Endothelial cell of umbilical vein (primary cell): ENCODE data around the gene GTSE1. TPM values are rescaled to one million over a fixed set of nuclear protein-coding genes. Genes with fewer than 3 reads are reported as not detected.

Source experiments
- BruUV-seq: library from RNA; stranded (reverse); fragments of 400-500 nt; replicated peaks from 2 replicates; lab custom pipeline; 2021; lab: Mats Ljungman, UMichigan
- CTCF ChIA-PET: fragments of 300-600, 350-600 bp; sonication (Branson Sonifier 250); formaldehyde crosslinking; loops from one replicate; lab custom pipeline; 2021; ENCODE audit warnings: antibody characterized with exemption, inconsistent platforms; lab: Charles Lee
- POLR2A ChIA-PET: fragments of 300-600, 350-600 bp; sonication (Branson Sonifier 250); formaldehyde crosslinking; loops from one replicate; lab custom pipeline; 2021; ENCODE audit warnings: antibody characterized with exemption, inconsistent platforms; lab: Charles Lee
- DNase-seq: peaks from one replicate; pipeline ENCODE4 v3.0.0-alpha.2; 2011; ENCODE audit warnings: low read depth, low spot score
- FAIRE-seq: peaks from 2 replicates; lab custom pipeline; 2011; peaks lifted over from hg19 to GRCh38; lab: Jason Lieb, UNC
- H2AFZ ChIP-seq: 2 replicates; pipeline ENCODE4 v1.6.0; 2012; ENCODE audit warnings: low read depth, low read length, control low read depth, inconsistent platforms
- H3K27ac ChIP-seq: 2 replicates; pipeline ENCODE4 v1.5.1; 2011; ENCODE audit warnings: low read depth, mild to moderate bottlenecking, control low read depth, low read length, moderate library complexity; ENCODE audit not compliant: insufficient read depth
- H3K27me3 ChIP-seq, 2 experiments: 2 replicates each; pipeline versions ENCODE4 v1.6.0 to v1.6.1; 2011; ENCODE audit warnings: low read length in 2 of 2, mixed read lengths in 1 of 2; ENCODE audit not compliant: control insufficient read depth in 2 of 2, insufficient read depth in 2 of 2
- H3K36me3 ChIP-seq, 2 experiments: 2 replicates in 1 of 2; 3 replicates in 1 of 2; pipeline ENCODE4 v1.5.1; 2011; ENCODE audit warnings: low read length in 2 of 2, mild to moderate bottlenecking in 1 of 2, moderate library complexity in 1 of 2; ENCODE audit not compliant: control insufficient read depth in 2 of 2, insufficient read depth in 2 of 2; ENCODE audit errors: extremely low read depth in 1 of 2
- H3K4me1 ChIP-seq: 3 replicates; pipeline ENCODE4 v1.5.1; 2011; ENCODE audit warnings: mild to moderate bottlenecking, low read length; ENCODE audit not compliant: control insufficient read depth, insufficient read depth; ENCODE audit errors: extremely low read depth
- H3K4me2 ChIP-seq: 2 replicates; pipeline ENCODE4 v1.6.1; 2011; ENCODE audit warnings: low read length, control low read depth, mixed read lengths; ENCODE audit not compliant: insufficient read depth
- H3K4me3 ChIP-seq, 3 experiments: fragments of 200-600 bp in 1 of 3; sonication (generic), shearing (Covaris generic) in 1 of 3; replicated peaks in 1 of 3; 2 replicates each; pipeline ENCODE4 v1.5.1; 2011 to 2016; ENCODE audit warnings: control low read depth in 3 of 3, low read length in 3 of 3, mild to moderate bottlenecking in 2 of 3, inconsistent platforms in 1 of 3, low read depth in 1 of 3, moderate library complexity in 1 of 3; ENCODE audit not compliant: insufficient read depth in 1 of 3
- H3K79me2 ChIP-seq: 2 replicates; pipeline ENCODE4 v1.6.0; 2012; ENCODE audit warnings: low read length, inconsistent platforms; ENCODE audit not compliant: control insufficient read depth, insufficient read depth
- H3K9ac ChIP-seq: replicated peaks from 2 replicates; pipeline ENCODE3; 2011; ENCODE audit warnings: low read length, control low read depth; ENCODE audit not compliant: insufficient read depth; ENCODE audit errors: extremely low read depth
- H3K9me1 ChIP-seq: replicated peaks from 3 replicates; pipeline ENCODE4 v1.6.0; 2011; ENCODE audit warnings: mild to moderate bottlenecking, low read length; ENCODE audit not compliant: control insufficient read depth, insufficient read depth; ENCODE audit errors: extremely low read depth
- H3K9me3 ChIP-seq: replicated peaks from 2 replicates; pipeline ENCODE4 v1.5.1; 2012; ENCODE audit warnings: low read length, inconsistent platforms; ENCODE audit not compliant: control insufficient read depth, insufficient read depth
- H4K20me1 ChIP-seq: replicated peaks from 2 replicates; pipeline ENCODE3; 2011; ENCODE audit warnings: mild to moderate bottlenecking, low read length; ENCODE audit not compliant: control insufficient read depth, insufficient read depth; ENCODE audit errors: extremely low read depth
- EZH2 ChIP-seq: IDR thresholded peaks from 2 replicates; pipeline ENCODE4 v1.6.1; 2012; ENCODE audit warnings: borderline replicate concordance, low read depth, mild to moderate bottlenecking, moderate library complexity, low read length, inconsistent platforms; ENCODE audit not compliant: severe bottlenecking
- FOS ChIP-seq: IDR thresholded peaks from 2 replicates; pipeline ENCODE4 v1.6.1; 2011; ENCODE audit warnings: mild to moderate bottlenecking, low read length, moderate library complexity, borderline replicate concordance; ENCODE audit not compliant: insufficient read depth
- GATA2 ChIP-seq: IDR thresholded peaks from 2 replicates; pipeline ENCODE4 v1.7.0; 2011; ENCODE audit warnings: low read depth, mild to moderate bottlenecking, moderate library complexity, mixed read lengths, low read length; ENCODE audit not compliant: insufficient read length, insufficient read depth
- JUN ChIP-seq: IDR thresholded peaks from 2 replicates; pipeline ENCODE4 v1.6.1; 2011; ENCODE audit warnings: borderline replicate concordance, low read depth; ENCODE audit not compliant: insufficient read length, insufficient read depth
- MYC ChIP-seq: IDR thresholded peaks from one replicate; pipeline ENCODE4 v1.6.1; 2011; ENCODE audit warnings: mild to moderate bottlenecking, low read depth, low read length
- POLR2A ChIP-seq: IDR thresholded peaks from 2 replicates; pipeline ENCODE4 v1.6.1; 2012; ENCODE audit warnings: low read depth, mild to moderate bottlenecking, control low read depth, low read length
- POLR2AphosphoS5 ChIP-seq: IDR thresholded peaks from 2 replicates; pipeline ENCODE4 v1.6.1; 2012; ENCODE audit warnings: low read depth, mild to moderate bottlenecking, control low read depth, low read length, moderate library complexity; ENCODE audit not compliant: insufficient read depth
- dilution Hi-C: fragments of 300-500 bp; cut with MboI; formaldehyde crosslinking; loops from one replicate; pipeline ENCODE4 v1.15.0; 2019; ENCODE audit warnings: low sequenced_read_pairs; ENCODE audit not compliant: extremely low pct_ligation_motif_present
- intact Hi-C: fragments of 100-400 bp; cut with micrococcal nuclease; formaldehyde crosslinking; loops from one replicate; pipeline ENCODE4 v1.10.0; 2022
- polyA plus RNA-seq, 4 experiments: library from polyadenylated mRNA; depleted of rRNA in 3 of 4; stranded (reverse) in 3 of 4; unstranded in 1 of 4; fragments of >200 nt; gene quantifications; 2 replicates each; pipeline versions ENCODE4 v1.2.1 to v1.2.3, GENCODE V29; 2011 to 2012; ENCODE audit warnings: missing spikeins in 1 of 4
- total RNA-seq: library from RNA; stranded (reverse); gene quantifications from 2 replicates; pipeline ENCODE4 v1.2.3, GENCODE V29; 2021
- TF ChIP-seq, protein P1 (sequence below): IDR thresholded peaks from 2 replicates; pipeline ENCODE4 v1.6.1; 2011; ENCODE audit not compliant: insufficient read depth, insufficient read length
- TF ChIP-seq, protein P2 (sequence below), 2 donors: IDR thresholded peaks; 1 replicate in 1 of 2; 2 replicates in 1 of 2; pipeline ENCODE4 v1.5.1; 2011; ENCODE audit warnings: low read length in 2 of 2, mild to moderate bottlenecking in 2 of 2, moderate library complexity in 2 of 2, control low read depth in 1 of 2, inconsistent platforms in 1 of 2, low read depth in 1 of 2; ENCODE audit not compliant: insufficient read depth in 1 of 2; ENCODE audit errors: extremely low read depth in 1 of 2

GTSE1 gene
- total and polyA plus RNA-seq, 2 donors (not counting 3 experiments of a cell fraction or from before 2014, with no cell fraction given) = 25.9 to 57.2 TPM

DNA sequence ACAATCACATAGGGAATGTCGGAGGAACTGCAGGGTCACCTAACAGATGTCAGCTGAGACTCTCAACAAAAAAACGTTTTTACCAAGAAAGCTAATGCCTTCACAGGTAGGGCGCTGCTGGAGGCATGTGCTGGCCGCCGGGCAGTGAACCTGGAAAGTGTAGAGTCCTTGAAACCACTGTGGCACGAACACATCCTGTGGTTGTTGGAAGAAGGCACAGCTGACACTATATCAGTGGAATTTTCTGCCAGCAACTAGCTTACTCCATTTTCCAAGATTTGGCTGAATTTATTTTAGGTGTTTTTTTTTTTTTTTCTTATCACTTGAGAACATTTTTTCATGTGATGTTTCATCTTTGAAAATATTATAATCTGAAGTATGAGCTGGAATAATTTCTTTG lies 53.0 kb downstream of the GTSE1 start:
- Histone ChIP-seq H3K4me3 (no peak overlapping the region), H3K36me3 (peaks cover 19 to 65% of the 10 kb centered on the region in 2 experiments), H3K9ac (no peak overlapping the region), H3K9me3 (no peaks in the 10 kb centered on the region), H3K4me1 (no peaks in the 10 kb centered on the region), H3K27ac (no peak overlapping the region), H2AFZ (no peak overlapping the region), H3K4me2 (no peak overlapping the region), H3K79me2 (no peaks in the 10 kb centered on the region), H3K9me1 (no peaks in the 10 kb centered on the region), H3K27me3 (no peaks in the 10 kb centered on the region), H4K20me1 (no peaks in the 10 kb centered on the region)
- FAIRE-seq (no peak), DNase-seq (no peak)
- TF ChIP-seq FOS = no peak
- no peak for TF ChIP-seq POLR2A
- no peak for TF ChIP-seq GATA2
- no peak for TF ChIP-seq EZH2
- POLR2A ChIA-PET = no interaction called here
- no TSS peak for BruUV-seq
- dilution Hi-C loops = no loop called here
- CTCF ChIA-PET = interaction anchor here (0.6 to 1.4 kb wide), 4 partner anchors 9 to 650 kb away, joined by 3 to 8 read pairs (median 4); no protein-coding TSS in a partner anchor
- intact Hi-C loops = no loop called here

DNA sequence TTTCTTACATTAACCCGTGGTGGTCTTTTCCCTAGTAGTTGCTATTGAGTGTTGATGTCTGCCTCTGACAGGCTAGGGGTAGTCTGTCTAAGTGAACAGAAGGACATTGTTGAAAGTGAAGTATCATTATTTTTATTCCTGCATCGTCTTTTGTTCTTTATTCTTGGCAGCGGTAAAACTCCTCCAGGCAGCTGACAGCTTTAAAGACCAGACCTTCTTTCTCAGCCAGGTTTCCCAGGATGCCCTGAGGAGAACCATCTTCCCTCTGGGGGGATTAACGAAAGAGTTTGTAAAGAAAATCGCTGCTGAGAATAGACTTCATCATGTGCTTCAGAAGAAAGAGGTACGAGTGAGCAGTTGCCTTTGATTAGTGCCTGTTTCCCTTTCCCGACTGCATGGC lies 53.5 kb downstream of the GTSE1 start:
- Histone ChIP-seq H3K27ac (no peak overlapping the region), H3K4me3 (no peak overlapping the region), H3K4me1 (no peaks in the 10 kb centered on the region), H3K4me2 (no peak overlapping the region), H3K36me3 (peaks cover 19 to 65% of the 10 kb centered on the region in 2 experiments), H3K9me3 (no peaks in the 10 kb centered on the region), H3K9ac (no peak overlapping the region), H3K79me2 (no peaks in the 10 kb centered on the region), H3K9me1 (no peaks in the 10 kb centered on the region), H3K27me3 (no peaks in the 10 kb centered on the region), H2AFZ (no peak overlapping the region), H4K20me1 (no peaks in the 10 kb centered on the region)
- no TSS peak for BruUV-seq
- no peak for DNase-seq
- no peak for FAIRE-seq
- TF ChIP-seq, protein P1, sequence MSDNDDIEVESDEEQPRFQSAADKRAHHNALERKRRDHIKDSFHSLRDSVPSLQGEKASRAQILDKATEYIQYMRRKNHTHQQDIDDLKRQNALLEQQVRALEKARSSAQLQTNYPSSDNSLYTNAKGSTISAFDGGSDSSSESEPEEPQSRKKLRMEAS = no peak
- TF ChIP-seq POLR2AphosphoS5 (no peak), GATA2 (no peak), MYC (no peak), FOS (no peak), POLR2A (no peak), EZH2 (no peak), JUN (no peak)
- TF ChIP-seq, protein P2, sequence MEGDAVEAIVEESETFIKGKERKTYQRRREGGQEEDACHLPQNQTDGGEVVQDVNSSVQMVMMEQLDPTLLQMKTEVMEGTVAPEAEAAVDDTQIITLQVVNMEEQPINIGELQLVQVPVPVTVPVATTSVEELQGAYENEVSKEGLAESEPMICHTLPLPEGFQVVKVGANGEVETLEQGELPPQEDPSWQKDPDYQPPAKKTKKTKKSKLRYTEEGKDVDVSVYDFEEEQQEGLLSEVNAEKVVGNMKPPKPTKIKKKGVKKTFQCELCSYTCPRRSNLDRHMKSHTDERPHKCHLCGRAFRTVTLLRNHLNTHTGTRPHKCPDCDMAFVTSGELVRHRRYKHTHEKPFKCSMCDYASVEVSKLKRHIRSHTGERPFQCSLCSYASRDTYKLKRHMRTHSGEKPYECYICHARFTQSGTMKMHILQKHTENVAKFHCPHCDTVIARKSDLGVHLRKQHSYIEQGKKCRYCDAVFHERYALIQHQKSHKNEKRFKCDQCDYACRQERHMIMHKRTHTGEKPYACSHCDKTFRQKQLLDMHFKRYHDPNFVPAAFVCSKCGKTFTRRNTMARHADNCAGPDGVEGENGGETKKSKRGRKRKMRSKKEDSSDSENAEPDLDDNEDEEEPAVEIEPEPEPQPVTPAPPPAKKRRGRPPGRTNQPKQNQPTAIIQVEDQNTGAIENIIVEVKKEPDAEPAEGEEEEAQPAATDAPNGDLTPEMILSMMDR (IDR thresholded peaks at IDR 0.05; ENCODE audit: extremely low read depth in 1 of 2, insufficient read depth in 1 of 2, low read depth in 1 of 2, low read length in 2 of 2) = no peak
- dilution Hi-C loops (no loop called here), intact Hi-C loops (no loop called here)
- ChIA-PET CTCF (interaction anchor here (1.1 to 1.4 kb wide), 3 partner anchors 10 to 191 kb away, joined by 3 to 8 read pairs (median 4); no protein-coding TSS in a partner anchor), POLR2A (no interaction called here)
